ENCODE data around the gene RABL2A. TPM values are rescaled to one million over a fixed set of nuclear protein-coding genes. Genes with fewer than 3 reads are reported as not detected.

Gene RABL2A
- 9.6 and 13.3 TPM in 2 replicates for total RNA-seq

GRCh38 chr2:113626616-113627330 is at the start of gene RABL2A:
Gene RABL2A, plus strand, starts transcription at chr2:113627266. Its CDS starts 1,341 bp downstream, at chr2:113628607.

Small RNAs within 50 kb of the gene (small RNA-seq; reads per million reads assigned to genes)
- gene MIR1302-3 (not detected), gene RNU6-744P (not detected)

Other genes with a start within 250 kb of the RABL2A start
- gene ZNG1B, start 189.6 kb upstream of the RABL2A start, total RNA-seq: 20.5 and 21.9 TPM in 2 replicates
- 0.12 and 0.32 TPM in 2 replicates for gene FOXD4L1, start 128.6 kb upstream of the RABL2A start, total RNA-seq
- 169 and 192 TPM in 2 replicates for gene SLC35F5, start 129.4 kb downstream of the RABL2A start, total RNA-seq